HL-60 (cell line): Measurements from ENCODE around the gene ZFHX3.

Experiments
- DNase-seq, 2 experiments: peaks; one replicate each; pipeline ENCODE4 v3.0.0-alpha.2; 2010 to 2020; ENCODE audit warnings: low read depth in 1 of 2, low spot score in 1 of 2
- H3K27ac ChIP-seq: fragments of 250-450 bp; sonication (Bioruptor Pico); replicated peaks from 2 replicates; pipeline ENCODE4 v1.5.1; 2020; ENCODE audit warnings: mild to moderate bottlenecking, moderate library complexity
- H3K27me3 ChIP-seq: fragments of 250-450 bp; sonication (Bioruptor Pico); 2 replicates; pipeline ENCODE4 v1.5.1; 2021; ENCODE audit warnings: mild to moderate bottlenecking, moderate library complexity; ENCODE audit not compliant: insufficient read depth, poor library complexity, severe bottlenecking
- H3K4me3 ChIP-seq: replicated peaks from 2 replicates; pipeline ENCODE4 v1.5.1; 2011; ENCODE audit warnings: mild to moderate bottlenecking, control low read depth, low read length; ENCODE audit not compliant: insufficient read depth
- CTCF ChIP-seq: IDR thresholded peaks from one replicate; pipeline ENCODE4 v1.5.1; 2011; ENCODE audit warnings: low read length, control low read depth, inconsistent platforms; ENCODE audit not compliant: insufficient read depth
- GABPA ChIP-seq: IDR thresholded peaks from 2 replicates; pipeline ENCODE4 v1.6.1; 2012; ENCODE audit warnings: low read depth
- POLR2AphosphoS5 ChIP-seq: IDR thresholded peaks from 2 replicates; pipeline ENCODE4 v1.6.1; 2012; ENCODE audit warnings: low read depth
- REST ChIP-seq: IDR thresholded peaks from 2 replicates; pipeline ENCODE4 v1.6.1; 2012; ENCODE audit warnings: low read depth; ENCODE audit not compliant: insufficient replicate concordance
- SPI1 ChIP-seq: IDR thresholded peaks from 2 replicates; pipeline ENCODE4 v1.6.1; 2012; ENCODE audit warnings: low read depth, mild to moderate bottlenecking, borderline replicate concordance

ZFHX3 gene

GRCh38 chr16:72853575-72854266 lies 194.2 kb downstream of the ZFHX3 start:
- H3K27ac ChIP-seq, result peak overlapping the region; percentile 55
- no peak for TF ChIP-seq POLR2AphosphoS5
- peak; percentile 84 for TF ChIP-seq SPI1
- DNase-seq, result peak in 1 of 2 experiments; percentile 77

GRCh38 chr16:72852421-72852820 lies 195.5 kb downstream of the ZFHX3 start:
- no peak for DNase-seq
- Histone ChIP-seq H3K27ac (no peak overlapping the region), H3K27me3 (no peaks in the 10 kb centered on the region), H3K4me3 (no peak overlapping the region)
- no peak for TF ChIP-seq SPI1
- no peak for TF ChIP-seq CTCF
- no peak for TF ChIP-seq GABPA
- no peak for TF ChIP-seq REST
- TF ChIP-seq POLR2AphosphoS5, result no peak

More at GRCh38 chr16:72853575-72854266, 194.2 kb downstream of the ZFHX3 start:
- no peaks in the 10 kb centered on the region for H3K27me3 ChIP-seq
- H3K4me3 ChIP-seq, result no peak overlapping the region

- TF ChIP-seq SPI1 (no peak), GABPA (no peak), REST (no peak), CTCF (no peak)
- Histone ChIP-seq H3K27ac (no peak overlapping the region), H3K4me3 (no peak overlapping the region), H3K27me3 (no peaks in the 10 kb centered on the region)
- DNase-seq, result no peak
Measured at GRCh38 chr16:72850853-72851252, 197.1 kb downstream of the ZFHX3 start.

- Histone ChIP-seq H3K4me3 (no peak overlapping the region), H3K27ac (no peak overlapping the region), H3K27me3 (no peaks in the 10 kb centered on the region)
- no peak for DNase-seq
- TF ChIP-seq POLR2AphosphoS5, result no peak
- TF ChIP-seq REST, result no peak
- no peak for TF ChIP-seq CTCF
- no peak for TF ChIP-seq GABPA
- no peak for TF ChIP-seq SPI1
Measured at GRCh38 chr16:72850021-72850420, 197.9 kb downstream of the ZFHX3 start.
